SU-DHL-6 (cell line): ENCODE data around the gene PITPNC1.

Source experiments
- EZH2phosphoT487 ChIP-seq: fragments of 200-600 bp; sonication (generic), shearing (Covaris generic); conservative IDR thresholded peaks from 2 replicates; pipeline ENCODE4 v1.6.1; 2018; ENCODE audit warnings: mild to moderate bottlenecking, antibody characterized with exemption, low read length, moderate library complexity, mixed read lengths
- TF ChIP-seq, protein P1 (sequence below): fragments of 200-600 bp; sonication (generic); IDR thresholded peaks from one replicate; pipeline ENCODE4 v1.5.1; 2017; ENCODE audit warnings: antibody characterized with exemption, mild to moderate bottlenecking, low read length, moderate library complexity; ENCODE audit not compliant: insufficient read depth, poor library complexity, severe bottlenecking

GRCh38 chr17:67336859-67337258, 40.2 kb upstream of the PITPNC1 start:
- TF ChIP-seq, protein P1, sequence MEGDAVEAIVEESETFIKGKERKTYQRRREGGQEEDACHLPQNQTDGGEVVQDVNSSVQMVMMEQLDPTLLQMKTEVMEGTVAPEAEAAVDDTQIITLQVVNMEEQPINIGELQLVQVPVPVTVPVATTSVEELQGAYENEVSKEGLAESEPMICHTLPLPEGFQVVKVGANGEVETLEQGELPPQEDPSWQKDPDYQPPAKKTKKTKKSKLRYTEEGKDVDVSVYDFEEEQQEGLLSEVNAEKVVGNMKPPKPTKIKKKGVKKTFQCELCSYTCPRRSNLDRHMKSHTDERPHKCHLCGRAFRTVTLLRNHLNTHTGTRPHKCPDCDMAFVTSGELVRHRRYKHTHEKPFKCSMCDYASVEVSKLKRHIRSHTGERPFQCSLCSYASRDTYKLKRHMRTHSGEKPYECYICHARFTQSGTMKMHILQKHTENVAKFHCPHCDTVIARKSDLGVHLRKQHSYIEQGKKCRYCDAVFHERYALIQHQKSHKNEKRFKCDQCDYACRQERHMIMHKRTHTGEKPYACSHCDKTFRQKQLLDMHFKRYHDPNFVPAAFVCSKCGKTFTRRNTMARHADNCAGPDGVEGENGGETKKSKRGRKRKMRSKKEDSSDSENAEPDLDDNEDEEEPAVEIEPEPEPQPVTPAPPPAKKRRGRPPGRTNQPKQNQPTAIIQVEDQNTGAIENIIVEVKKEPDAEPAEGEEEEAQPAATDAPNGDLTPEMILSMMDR, result no peak
- TF ChIP-seq EZH2phosphoT487, result no peak
